Measurements from ENCODE around the gene KIF21A. TPM values are rescaled to one million over a fixed set of nuclear protein-coding genes. Genes with fewer than 3 reads are reported as not detected.
A peak's percentile ranks its signal among the peaks of the same experiment; 100 is the strongest.
"Not testable (repeated sequence)": the region's sequence is repeated elsewhere in the genome, so short reads cannot be mapped to it uniquely, and the experiment has no call there.

KIF21A gene, protein sequence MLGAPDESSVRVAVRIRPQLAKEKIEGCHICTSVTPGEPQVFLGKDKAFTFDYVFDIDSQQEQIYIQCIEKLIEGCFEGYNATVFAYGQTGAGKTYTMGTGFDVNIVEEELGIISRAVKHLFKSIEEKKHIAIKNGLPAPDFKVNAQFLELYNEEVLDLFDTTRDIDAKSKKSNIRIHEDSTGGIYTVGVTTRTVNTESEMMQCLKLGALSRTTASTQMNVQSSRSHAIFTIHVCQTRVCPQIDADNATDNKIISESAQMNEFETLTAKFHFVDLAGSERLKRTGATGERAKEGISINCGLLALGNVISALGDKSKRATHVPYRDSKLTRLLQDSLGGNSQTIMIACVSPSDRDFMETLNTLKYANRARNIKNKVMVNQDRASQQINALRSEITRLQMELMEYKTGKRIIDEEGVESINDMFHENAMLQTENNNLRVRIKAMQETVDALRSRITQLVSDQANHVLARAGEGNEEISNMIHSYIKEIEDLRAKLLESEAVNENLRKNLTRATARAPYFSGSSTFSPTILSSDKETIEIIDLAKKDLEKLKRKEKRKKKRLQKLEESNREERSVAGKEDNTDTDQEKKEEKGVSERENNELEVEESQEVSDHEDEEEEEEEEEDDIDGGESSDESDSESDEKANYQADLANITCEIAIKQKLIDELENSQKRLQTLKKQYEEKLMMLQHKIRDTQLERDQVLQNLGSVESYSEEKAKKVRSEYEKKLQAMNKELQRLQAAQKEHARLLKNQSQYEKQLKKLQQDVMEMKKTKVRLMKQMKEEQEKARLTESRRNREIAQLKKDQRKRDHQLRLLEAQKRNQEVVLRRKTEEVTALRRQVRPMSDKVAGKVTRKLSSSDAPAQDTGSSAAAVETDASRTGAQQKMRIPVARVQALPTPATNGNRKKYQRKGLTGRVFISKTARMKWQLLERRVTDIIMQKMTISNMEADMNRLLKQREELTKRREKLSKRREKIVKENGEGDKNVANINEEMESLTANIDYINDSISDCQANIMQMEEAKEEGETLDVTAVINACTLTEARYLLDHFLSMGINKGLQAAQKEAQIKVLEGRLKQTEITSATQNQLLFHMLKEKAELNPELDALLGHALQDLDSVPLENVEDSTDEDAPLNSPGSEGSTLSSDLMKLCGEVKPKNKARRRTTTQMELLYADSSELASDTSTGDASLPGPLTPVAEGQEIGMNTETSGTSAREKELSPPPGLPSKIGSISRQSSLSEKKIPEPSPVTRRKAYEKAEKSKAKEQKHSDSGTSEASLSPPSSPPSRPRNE (N-terminal part only)
- total RNA-seq = 10 to 100 TPM; 28.5 to 30.5 TPM

- peak; percentile 93 for DNase-seq
- intact Hi-C loops (cut with micrococcal nuclease) = loop anchor here (1.0 to 10.0 kb wide), 7 partner anchors 24 to 249 kb away; no protein-coding TSS in a partner anchor
- Mint-ChIP-seq H3K9me3 (no peaks in the 10 kb centered on the region), H3K36me3 (no peaks in the 10 kb centered on the region), H3K4me1 (ENCODE audit: low read depth) (peaks cover 24% of the 10 kb centered on the region), H3K27ac (peak within 1 kb of the TSS; percentile 88), H3K27me3 (no peaks in the 10 kb centered on the region), H3K4me3 (peak within 1 kb of the TSS; percentile 98)
- CTCF ChIA-PET = interaction anchor here (0.6 to 1.5 kb wide), 4 partner anchors 123 to 568 kb away, joined by 3 to 6 read pairs (median 4); no protein-coding TSS in a partner anchor
- POLR2A ChIA-PET = interaction anchor here (2.1 kb wide), 2 partner anchors 176 to 178 kb away, joined by 10 to 15 read pairs; partner anchors contain the start of gene ABCD2
Observed at GRCh38 chr12:39443081-39443928, at the start of gene KIF21A. Gene KIF21A (minus strand): TSS chr12:39443120. CDS start chr12:39442970, 150 bp downstream.

GRCh38 chr12:39490500-39491282 lies 47.8 kb upstream of the KIF21A start:
- no peak overlapping the region for H3K27ac Mint-ChIP-seq
- DNase-seq = no peak
- peaks cover 2% of the 10 kb centered on the region for H3K9me3 Mint-ChIP-seq
- no peaks in the 10 kb centered on the region for H3K36me3 Mint-ChIP-seq
- CTCF ChIA-PET = no interaction called here
- no peak overlapping the region for H3K4me3 Mint-ChIP-seq
- intact Hi-C loops (cut with micrococcal nuclease) = no loop called here
- no peaks in the 10 kb centered on the region for H3K27me3 Mint-ChIP-seq
- H3K4me1 Mint-ChIP-seq (ENCODE audit: low read depth) = no peaks in the 10 kb centered on the region
- POLR2A ChIA-PET = no interaction called here

- Mint-ChIP-seq H3K9me3 (no peaks in the 10 kb centered on the region), H3K36me3 (peaks cover 8% of the 10 kb centered on the region), H3K27ac (no peak overlapping the region), H3K4me1 (ENCODE audit: low read depth) (no peaks in the 10 kb centered on the region), H3K4me3 (no peak overlapping the region), H3K27me3 (no peaks in the 10 kb centered on the region)
- intact Hi-C loops (cut with micrococcal nuclease) = no loop called here
- ChIA-PET CTCF (no interaction called here), POLR2A (no interaction called here)
- no peak for DNase-seq
Observed at GRCh38 chr12:39483597-39483996, 40.7 kb upstream of the KIF21A start.

DNA sequence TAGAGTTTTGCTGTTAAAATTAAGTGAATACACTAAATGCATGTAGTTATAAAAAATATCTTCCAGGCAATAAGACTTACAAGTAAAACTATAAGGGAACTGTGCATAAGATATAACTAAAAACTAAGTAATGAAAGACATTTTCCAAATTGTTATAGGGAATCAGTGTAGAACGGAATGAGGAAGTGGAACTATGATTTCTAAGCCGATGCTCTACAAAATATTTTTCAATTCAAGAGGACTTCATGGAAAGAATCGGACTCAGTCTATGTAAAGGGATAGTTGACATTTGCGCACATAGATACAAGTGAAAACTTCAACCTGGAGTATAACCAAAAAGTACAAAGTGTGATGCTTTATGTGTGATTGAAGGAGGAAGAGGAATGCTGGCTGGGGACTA lies 40.1 kb upstream of the KIF21A start:
- Mint-ChIP-seq H3K9me3 (no peaks in the 10 kb centered on the region), H3K27me3 (no peaks in the 10 kb centered on the region), H3K27ac (no peak overlapping the region), H3K4me3 (no peak overlapping the region), H3K36me3 (peaks cover 8% of the 10 kb centered on the region), H3K4me1 (ENCODE audit: low read depth) (no peaks in the 10 kb centered on the region)
- intact Hi-C loops (cut with micrococcal nuclease) = no loop called here
- POLR2A ChIA-PET = no interaction called here
- CTCF ChIA-PET = no interaction called here
- no peak for DNase-seq

DNA sequence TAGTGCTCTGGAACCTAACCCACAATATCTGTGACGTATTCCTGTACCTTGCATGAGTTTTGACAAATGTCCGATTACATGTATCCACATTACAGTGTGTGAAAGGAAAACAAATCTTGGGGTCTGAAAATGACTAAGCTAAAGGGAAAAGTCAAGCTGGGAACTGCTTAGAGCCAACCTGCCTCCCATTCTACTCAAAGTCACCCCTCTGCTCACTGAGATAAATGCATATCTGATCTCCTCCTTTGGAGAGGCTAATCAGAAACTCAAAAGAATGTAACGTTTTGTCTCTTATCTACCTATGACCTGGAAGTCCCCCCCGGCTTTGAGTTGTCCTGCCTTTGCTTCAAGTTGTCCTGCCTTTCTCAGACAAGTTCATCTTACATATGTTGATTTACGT lies 34.0 kb upstream of the KIF21A start:
- Mint-ChIP-seq H3K27me3 (peaks cover 2% of the 10 kb centered on the region), H3K4me1 (ENCODE audit: low read depth) (no peaks in the 10 kb centered on the region), H3K4me3 (no peak overlapping the region), H3K9me3 (peaks cover 4% of the 10 kb centered on the region), H3K36me3 (peaks cover 8% of the 10 kb centered on the region), H3K27ac (no peak overlapping the region)
- CTCF ChIA-PET = no interaction called here
- DNase-seq = no peak
- intact Hi-C loops (cut with micrococcal nuclease) = no loop called here
- POLR2A ChIA-PET = no interaction called here

GRCh38 chr12:39476121-39476520 lies 33.2 kb upstream of the KIF21A start:
- Mint-ChIP-seq H3K27ac (no peak overlapping the region), H3K27me3 (peaks cover 2% of the 10 kb centered on the region), H3K4me3 (no peak overlapping the region), H3K36me3 (peaks cover 8% of the 10 kb centered on the region), H3K4me1 (ENCODE audit: low read depth) (no peaks in the 10 kb centered on the region), H3K9me3 (peaks cover 4% of the 10 kb centered on the region)
- ChIA-PET POLR2A (no interaction called here), CTCF (no interaction called here)
- intact Hi-C loops (cut with micrococcal nuclease) = no loop called here
- DNase-seq = no peak

- intact Hi-C loops (cut with micrococcal nuclease); DNase-seq; H3K4me3 Mint-ChIP-seq; H3K27ac Mint-ChIP-seq; H3K36me3 Mint-ChIP-seq; H3K9me3 Mint-ChIP-seq; H3K27me3 Mint-ChIP-seq; POLR2A ChIA-PET; H3K4me1 Mint-ChIP-seq (ENCODE audit: low read depth): not testable (repeated sequence)
- CTCF ChIA-PET = interaction anchor here (0.7 kb wide), 1 partner anchor 371 kb away, joined by 3 read pairs; no protein-coding TSS in a partner anchor
Observed at GRCh38 chr12:39475136-39475535, 32.2 kb upstream of the KIF21A start.

DNA sequence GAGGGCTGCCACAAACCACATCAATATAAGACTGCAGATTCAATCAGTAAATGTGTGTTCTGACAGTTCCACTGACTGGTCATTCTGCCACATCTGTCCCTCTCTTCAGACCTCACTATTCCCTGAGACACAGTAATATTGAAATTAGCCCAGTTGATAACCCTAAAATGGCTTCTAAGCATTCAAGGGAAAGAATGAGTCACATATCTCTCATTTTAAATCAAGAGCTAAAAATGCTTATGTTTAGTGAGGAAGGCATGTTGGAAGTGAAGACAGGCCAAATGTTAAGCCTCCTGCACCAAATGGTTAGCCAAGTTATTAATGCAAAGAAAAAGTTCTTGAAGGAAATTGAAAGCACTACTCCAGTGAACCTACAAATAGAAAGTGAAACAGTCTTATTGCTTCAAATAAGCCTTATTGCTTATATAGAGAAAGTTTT lies 24.5 kb upstream of the KIF21A start:
- ChIA-PET CTCF (no interaction called here), POLR2A (interaction anchor here (1.7 kb wide), 1 partner anchor 25 kb away, joined by 3 read pairs; no protein-coding TSS in a partner anchor)
- Mint-ChIP-seq H3K9me3 (peaks cover 5% of the 10 kb centered on the region), H3K36me3 (no peaks in the 10 kb centered on the region), H3K4me1 (ENCODE audit: low read depth) (peaks cover 16% of the 10 kb centered on the region), H3K27ac (peak overlapping the region; percentile 39), H3K27me3 (peaks cover 2% of the 10 kb centered on the region), H3K4me3 (no peak overlapping the region)
- intact Hi-C loops (cut with micrococcal nuclease) = loop anchor here (1.0 kb wide), 4 partner anchors 24 to 153 kb away; partner anchors contain the start of gene KIF21A
- DNase-seq = peak; percentile 13

GRCh38 chr12:39464976-39465695 lies 22.2 kb upstream of the KIF21A start:
- Mint-ChIP-seq H3K9me3 (peaks cover under 1% of the 10 kb centered on the region), H3K27ac (no peak overlapping the region), H3K4me1 (ENCODE audit: low read depth) (peaks cover 16% of the 10 kb centered on the region), H3K4me3 (no peak overlapping the region), H3K27me3 (no peaks in the 10 kb centered on the region), H3K36me3 (no peaks in the 10 kb centered on the region)
- DNase-seq = no peak
- ChIA-PET CTCF (no interaction called here), POLR2A (no interaction called here)
- intact Hi-C loops (cut with micrococcal nuclease) = no loop called here

DNA sequence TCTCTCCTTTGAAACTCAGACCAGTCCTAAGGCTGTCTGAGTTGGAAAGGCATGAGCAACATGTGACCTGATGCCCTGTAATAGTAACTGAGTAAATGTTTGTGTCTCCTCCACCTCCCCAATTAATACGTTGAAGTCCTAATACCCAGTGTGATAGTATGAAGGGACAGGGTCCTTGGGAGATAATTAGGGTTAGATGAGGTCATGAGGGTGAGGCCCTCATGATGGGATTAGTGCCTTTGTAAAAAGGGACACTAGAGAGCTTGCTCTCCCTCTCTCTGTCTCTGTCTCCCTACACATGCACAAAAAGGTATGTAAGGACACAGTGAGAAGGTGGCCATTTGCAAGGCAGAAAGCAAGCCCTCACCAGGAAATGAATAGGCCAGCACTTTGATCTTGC lies 18.1 kb upstream of the KIF21A start:
- ChIA-PET CTCF (no interaction called here), POLR2A (no interaction called here)
- Mint-ChIP-seq H3K36me3 (no peaks in the 10 kb centered on the region), H3K4me1 (ENCODE audit: low read depth) (no peaks in the 10 kb centered on the region), H3K4me3 (no peak overlapping the region), H3K27me3 (no peaks in the 10 kb centered on the region), H3K27ac (no peak overlapping the region), H3K9me3 (no peaks in the 10 kb centered on the region)
- no peak for DNase-seq
- intact Hi-C loops (cut with micrococcal nuclease) = no loop called here
